HG03064 (cell line): ENCODE measurements around the gene ZNF532.
"Not testable (repeated sequence)": the region's sequence is repeated elsewhere in the genome, so short reads cannot be mapped to it uniquely, and the experiment has no call there.

ENCODE experiments used
- ATAC-seq: cut with Tn5 transposase; IDR thresholded peaks from one replicate; pipeline ENCODE4 v1.9.1; 2021; ENCODE audit warnings: low read depth; ENCODE audit not compliant: unreplicated experiment

ZNF532 gene

DNA sequence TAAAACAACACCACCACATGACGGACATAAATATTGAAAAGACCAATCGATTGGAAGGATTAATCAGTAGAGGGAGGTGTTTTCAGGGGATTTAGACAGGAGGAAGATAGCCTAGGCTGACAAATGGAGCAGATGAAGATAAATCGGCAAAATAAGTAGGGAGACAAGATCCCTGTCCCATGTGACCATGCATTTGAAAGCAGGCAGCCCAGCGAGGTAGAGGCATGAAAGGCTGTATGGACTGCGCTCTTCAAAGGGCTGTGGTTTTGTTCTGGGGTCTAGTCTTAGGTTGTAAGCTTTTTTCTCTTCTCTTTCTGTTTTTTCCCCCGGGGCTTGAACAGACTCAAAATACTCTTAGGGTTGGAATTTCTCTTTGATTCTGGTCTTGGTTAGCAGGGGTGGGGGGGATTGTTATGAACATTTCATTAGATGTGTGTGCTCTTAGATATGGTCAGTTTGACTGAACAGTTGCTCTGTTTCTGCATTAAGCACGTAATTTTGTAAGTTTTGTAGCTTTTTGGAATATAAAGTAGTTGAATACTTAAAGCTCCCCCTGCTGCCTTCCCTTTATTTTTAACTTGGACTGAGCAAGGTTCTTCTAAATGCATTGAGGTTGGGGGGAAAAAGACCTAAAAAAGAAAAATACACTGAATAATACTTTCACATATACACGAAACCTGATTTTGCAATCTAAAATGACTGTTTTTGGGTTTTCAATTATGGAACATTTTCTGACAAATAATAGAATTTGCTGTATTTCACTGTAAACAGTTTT lies 32.2 kb downstream of the ZNF532 start:
- ATAC-seq: no peak

DNA sequence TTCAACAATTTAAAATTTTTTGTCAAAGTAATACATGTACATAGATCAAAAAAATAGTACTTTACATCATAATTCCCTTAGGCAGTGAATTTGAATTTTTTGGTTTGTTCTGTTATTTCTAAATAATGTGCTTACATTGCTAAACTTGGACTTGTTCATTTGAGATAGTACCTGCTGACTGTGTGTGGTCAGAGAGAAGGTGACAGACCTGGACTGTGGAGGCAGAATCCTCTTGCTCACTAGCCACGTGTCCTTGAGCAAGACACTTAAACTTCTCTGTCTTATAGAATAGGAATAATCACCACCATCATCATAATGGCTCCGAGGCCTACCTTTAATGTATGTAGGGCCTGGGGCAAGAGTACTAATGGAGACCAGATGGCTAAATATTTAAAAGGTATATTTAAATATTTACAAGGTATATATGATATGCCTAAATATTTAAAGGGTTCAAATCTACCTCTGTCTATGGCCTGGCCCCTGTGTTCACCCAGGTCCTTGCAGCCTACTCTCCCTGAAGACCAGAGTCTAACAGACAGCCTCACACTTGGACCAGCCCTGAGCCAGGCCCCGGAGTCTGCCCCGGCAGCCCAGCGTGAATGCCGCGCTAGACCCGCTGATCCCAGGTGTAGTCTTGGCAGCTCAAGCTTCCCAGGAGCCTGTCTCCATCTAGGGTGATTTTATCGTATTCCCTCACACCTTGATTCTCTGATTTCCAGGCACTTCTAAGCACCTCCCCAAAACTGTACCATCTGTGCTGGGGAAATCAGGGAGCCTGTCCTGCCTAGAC lies 33.5 kb downstream of the ZNF532 start:
- ATAC-seq: no peak

DNA sequence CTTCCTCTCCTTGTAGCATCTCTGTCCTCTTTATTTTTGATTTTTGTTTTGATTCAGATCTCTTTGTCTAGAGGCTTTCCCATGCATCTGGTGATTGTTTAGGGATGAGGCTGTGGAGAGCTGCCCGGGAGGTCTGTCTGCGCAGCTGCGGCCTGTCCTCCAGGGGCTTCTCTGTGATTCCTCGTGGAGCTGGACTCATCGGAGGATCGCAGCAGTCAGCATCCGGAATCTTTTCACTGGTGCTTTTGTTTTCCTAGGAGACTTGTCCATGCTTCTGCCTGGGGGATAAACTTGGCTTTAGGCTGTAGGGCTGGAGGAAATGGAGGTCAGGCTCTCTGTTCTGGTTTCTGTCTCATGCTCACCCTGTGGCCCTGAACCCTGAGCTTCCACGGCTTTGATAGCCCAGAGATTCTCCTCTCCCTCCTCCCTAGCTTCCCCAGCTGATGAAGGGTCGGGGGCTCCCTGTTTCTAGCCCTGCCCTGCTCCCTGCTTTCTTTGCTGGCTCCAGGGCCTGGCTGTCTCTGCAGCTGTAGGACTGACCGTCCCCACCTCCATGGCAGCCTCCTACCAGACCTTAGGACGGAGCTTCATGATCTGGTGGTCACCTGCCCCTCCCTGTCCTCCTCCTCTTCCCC lies 35.5 kb downstream of the ZNF532 start:
- ATAC-seq: no peak

DNA sequence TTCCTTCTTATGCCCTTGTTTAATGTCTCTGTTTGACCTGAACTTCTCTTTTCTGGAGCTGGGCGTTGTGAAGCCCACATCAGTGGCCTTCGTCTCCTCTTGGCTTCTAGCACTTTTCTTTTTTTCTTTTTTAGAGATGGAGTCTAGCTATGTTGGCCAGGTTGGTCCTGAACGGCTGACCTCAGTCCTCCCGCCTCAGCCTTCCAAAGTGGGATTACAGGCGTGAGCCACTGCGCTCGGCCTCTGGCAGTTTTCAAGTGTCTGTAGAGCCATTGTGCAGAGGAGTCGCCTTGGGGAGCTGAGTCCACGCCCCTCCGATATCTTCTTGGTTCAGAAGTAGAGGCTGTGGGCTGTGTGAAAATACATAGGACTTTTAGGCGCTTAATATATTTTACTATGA lies 36.5 kb downstream of the ZNF532 start:
- ATAC-seq: no peak

DNA sequence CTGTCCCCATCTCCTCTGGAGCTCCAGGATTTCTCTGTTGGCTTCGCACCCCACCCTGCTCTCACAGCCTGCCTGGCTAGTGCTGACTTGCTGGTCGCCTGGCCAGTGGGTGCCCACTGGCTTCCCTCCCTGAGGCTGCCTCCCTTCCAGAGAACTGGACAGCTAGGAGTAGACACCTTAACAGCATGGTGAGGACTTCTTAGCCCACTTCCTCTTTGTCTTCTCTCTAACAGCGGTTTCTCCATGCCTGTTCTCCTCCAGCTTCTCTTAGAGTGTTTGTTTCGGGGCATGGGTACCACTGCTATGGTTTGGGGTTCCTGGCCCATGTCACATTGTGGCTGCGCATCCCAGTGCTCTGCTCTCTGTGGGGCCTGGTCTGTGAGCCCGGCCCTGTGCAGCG lies 37.1 kb downstream of the ZNF532 start:
- no peak for ATAC-seq

DNA sequence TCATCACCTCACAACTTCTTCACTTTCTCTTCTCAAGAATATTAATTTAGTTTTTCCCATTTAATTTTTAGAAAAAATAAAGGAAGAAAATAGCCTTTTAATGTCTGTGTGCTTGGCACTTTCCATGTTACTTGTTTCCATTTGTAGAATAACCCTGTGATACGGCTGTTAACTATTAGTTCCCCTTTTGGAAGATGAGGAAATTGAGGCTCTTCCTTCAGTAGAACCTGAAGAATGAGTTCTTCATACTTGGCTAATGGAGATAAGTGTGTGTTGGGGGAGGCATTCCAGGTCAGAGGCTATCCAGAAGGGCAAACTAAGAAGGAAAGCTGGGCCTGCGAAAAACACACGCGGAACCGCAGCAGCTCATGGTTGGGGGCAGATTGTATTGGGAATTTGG lies 38.3 kb downstream of the ZNF532 start:
- ATAC-seq: no peak

DNA sequence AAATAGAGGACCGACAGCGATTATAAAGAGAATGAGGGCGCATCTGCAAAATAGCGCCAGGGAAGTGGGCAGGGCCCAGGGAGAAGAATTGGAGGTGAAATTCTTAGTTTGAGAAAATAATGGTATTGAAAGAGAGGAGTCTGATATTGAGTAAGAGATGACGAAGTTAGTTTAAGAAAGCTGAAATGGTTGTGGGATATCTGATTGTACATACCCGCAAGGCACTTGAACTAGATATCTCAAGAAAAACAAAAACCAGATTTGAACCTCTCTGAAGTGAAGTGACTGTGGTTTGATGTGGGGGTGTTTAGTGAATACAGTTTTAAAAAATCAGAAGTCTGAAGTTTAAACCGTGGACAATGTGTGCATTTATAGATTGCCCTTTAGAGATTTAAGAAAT lies 38.9 kb downstream of the ZNF532 start:
- no peak for ATAC-seq

DNA sequence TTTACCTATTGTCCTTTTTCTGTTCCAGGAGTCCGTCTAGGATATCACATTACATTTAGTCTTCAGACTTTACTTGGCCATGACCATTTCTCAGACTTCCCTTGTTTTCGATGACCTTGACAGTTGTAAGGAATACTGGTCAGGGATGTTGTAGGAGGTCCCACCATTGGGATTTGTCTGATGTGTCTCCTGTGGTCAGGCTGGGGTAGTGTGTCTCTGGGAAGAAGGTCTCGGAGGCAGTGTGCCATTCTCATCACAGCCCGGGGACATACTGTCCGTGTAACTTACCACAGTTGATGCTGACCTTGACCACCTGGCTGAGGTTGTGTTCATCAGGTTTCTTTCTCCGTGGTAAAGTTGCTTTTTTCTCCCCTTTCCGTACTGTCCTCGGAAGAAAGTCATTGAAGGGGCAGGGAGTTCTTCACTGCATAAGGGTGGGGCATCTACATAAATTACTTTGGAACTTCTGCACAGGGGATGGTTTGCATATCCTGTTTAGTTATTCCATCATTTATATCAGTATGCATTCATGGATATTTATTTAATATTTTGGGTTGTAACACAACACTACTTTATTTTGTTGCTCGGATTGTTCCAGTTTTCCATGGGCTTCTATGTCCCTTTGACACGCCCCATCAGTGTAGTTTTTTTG lies 41.2 kb downstream of the ZNF532 start:
- ATAC-seq: no peak

DNA sequence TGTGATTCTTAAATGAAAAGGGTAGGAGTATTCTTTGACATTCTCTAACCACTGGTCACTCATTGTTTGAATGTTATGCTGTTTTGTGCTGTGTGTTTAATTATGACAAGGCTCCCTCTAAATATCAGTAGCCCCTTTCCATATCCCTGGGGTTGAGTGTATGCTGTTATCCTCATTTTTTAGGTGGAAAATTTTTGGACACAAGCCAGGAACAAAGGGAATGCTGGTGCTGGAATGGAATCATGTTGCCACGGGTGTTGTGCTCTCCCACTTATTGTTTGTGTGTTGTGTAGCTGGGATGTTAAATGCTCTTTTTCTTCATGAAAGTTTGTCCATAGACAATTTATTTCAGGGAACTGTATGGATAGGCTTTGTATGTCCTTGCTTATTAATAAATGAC lies 43.3 kb downstream of the ZNF532 start:
- no peak for ATAC-seq

DNA sequence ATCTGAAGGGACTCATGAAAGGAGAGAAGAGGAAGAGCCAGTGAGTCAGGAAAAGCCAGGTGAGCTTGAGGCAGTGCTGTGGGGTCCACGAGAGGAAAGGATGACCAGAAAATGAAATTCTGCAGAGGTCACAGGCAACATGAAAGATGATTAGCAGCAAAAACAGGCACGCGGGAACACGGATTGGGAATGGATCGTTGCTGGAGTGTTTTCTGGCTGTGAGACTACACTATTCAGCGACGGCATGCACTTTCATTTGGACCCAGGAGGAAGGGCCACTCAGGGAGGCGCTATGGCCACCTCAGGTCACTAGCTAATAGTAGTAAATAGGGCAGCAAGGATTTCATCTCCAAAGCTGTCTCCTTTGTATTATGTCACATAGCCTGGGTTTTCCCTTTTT lies 44.8 kb downstream of the ZNF532 start:
- no peak for ATAC-seq

DNA sequence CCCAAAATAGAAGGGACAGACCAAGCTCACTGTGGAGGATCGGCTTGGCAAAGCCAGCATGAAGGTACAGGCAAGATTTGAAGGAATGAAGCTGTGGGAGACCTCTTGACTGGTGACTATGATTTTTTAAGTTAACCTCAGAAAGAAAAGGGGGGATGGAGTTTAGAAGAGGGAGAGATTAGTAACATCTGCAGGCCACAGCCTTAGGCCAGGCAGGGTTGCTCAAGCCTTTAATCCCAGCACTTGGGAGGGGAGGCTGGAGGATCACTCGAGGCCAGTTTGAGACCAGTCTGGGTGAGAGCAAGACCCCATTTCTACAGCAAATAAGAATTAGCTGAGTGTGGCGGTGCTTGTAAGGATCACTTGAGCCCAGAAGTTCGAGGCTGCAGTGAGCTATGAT lies 46.6 kb downstream of the ZNF532 start:
- no peak for ATAC-seq

DNA sequence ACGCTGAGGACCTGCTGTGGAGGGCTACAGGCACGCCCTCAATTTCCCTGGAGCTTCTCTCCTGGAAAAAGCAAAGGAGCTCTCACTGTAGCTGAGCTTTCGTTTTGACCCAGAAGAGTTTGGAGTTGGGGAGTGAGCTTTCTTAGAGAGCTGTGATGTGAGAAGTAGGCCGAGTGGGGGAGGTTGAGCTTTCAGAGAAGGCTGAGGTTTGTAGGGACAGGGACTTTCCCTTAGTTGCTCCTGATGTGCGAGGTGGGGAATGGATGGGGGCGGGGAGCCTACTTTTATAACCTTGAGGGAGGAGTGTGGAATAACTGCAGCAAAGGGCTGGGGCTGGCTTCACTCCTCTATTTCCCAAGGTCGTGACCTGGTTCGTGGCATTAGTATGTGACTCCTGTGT lies 47.1 kb downstream of the ZNF532 start:
- no peak for ATAC-seq

DNA sequence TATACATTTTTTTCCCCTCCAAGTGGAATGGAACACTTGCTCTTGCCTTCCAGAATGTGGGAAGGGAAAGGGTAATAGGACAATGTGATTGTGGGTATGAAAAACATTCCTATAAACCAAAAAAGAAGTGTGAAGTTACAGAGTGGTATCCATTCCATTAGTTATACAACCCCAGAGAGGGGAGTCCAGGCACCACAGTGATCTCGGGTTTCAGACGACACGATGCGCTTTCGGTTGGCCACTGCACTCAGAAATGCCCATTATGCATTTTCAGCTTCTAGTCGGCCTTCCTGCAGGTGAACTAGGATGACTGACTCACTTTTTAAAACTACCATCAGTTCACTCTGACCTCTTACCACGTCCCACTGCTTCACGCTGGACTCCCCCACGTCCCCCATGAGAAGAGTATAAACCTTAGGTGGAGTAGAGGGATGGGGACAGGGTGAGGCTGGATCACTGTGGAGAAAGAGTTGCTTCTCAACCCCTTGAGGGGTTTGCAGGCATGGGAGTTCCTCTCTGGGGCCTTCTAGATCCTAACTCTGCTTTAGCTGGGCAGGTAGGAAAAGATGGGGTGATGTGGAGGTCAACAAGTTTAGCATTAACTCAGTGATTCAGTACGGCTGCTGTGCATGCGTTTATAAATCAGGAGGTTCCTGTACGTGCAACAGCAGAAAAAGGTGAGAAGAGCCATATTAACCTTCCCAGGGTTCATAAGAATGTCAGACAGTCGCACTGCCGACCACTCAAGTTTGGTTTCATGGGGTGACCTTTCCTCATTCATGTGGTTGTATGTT lies 50.5 kb downstream of the ZNF532 start:
- ATAC-seq: no peak

DNA sequence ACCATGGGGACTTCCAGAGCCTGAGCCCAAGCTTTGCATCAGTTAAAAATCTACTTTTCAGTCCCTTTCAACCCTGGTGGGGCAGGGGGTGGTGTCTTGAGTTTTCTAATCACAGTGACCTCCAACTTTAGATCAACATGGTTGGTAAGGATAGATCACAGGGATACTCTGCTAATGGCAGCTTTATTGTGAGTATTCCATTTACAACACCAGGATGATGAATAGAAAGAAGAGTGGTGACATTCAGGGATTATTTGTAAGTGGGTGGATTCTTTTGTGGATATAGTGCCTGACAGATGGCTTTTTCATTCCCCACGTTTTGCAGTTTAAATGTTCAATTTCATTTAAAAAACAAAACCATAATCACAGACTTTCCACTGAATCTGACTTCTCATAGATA lies 51.3 kb downstream of the ZNF532 start:
- no peak for ATAC-seq

DNA sequence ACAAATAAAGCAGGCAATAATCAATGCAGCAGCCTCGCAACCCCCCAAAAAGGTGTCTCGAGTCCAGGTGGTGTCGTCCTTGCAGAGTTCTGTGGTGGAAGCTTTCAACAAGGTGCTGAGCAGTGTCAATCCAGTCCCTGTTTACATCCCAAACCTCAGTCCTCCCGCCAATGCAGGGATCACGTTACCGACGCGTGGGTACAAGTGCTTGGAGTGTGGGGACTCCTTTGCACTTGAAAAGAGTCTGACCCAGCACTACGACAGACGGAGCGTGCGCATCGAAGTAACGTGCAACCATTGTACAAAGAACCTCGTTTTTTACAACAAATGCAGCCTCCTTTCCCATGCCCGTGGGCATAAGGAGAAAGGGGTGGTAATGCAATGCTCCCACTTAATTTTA lies 55.3 kb downstream of the ZNF532 start:
- ATAC-seq: not testable (repeated sequence)

DNA sequence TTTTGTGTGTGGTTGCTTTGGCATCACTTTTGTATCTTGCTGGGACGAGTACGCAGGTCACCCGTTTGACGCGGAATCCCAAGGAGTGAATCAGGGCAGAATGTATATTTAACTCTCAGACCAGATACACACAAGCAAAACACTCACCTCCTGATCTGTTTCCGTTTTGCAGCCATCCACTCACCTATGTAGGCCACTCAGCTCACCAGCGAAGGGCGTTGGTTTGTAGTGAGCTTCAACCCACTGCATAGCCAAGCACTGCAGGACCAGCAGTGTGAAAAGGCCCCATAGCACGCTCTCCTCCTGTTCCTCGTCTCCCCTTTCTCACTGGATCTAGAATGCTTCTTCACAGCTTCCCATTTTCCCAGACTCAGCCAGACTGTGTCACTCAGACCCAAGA lies 58.3 kb downstream of the ZNF532 start:
- ATAC-seq: no peak

DNA sequence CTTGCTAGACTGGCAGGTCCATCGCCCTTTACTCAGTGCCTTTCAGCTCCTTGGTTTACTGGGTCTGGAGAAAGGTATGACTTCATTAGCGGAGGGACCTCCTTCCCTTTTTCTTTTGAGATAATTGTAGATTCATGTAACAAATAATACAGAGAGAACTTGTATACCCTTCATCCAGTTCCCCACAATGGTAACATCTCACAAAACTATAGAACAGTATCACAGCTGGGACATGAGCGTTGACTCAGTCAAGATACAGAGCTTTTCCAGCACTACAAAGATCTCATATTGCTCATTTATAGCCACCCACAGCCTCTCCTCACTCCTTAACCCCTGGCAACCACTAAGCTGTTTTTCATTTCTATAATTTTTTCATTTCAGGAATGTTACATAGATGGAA lies 59.8 kb downstream of the ZNF532 start:
- no peak for ATAC-seq

DNA sequence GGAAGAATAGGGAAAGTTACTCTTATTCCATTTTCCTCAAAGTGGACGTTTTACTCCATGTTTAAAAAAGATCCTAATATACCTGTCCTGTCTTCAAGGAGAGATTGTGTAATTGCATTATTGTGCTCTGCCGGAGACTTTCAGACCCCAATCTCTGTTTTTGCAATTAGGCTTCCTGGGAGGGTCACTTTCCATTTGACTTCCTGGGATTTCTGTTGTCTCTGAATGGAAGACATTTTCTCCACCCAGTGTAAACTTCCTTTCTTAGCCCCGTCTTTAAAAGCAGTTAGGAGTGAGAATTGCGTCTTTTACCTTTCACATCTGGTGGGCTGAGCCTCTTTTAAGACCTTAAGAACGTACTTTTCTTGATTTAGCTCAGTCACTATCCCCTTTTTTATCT lies 63.0 kb downstream of the ZNF532 start:
- no peak for ATAC-seq

DNA sequence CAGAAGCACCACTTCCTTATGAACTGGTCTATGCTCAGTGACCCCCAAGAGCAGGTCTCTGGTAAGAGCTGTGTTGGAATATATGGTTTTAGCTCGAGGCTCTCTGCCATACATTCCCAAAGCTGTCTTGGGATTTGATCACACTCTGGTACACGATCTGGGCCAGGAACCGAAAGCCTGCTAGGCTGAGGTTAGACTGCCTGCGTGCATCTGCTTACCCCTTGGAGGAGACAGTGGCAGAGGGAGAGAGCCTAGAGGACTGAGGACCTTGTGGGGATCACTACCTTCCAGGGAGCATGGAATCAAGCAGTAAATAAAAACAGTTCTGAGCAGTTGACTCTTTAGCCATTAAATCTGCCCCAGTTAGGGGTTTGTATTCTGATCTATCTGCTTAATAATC lies 63.7 kb downstream of the ZNF532 start:
- ATAC-seq: no peak

DNA sequence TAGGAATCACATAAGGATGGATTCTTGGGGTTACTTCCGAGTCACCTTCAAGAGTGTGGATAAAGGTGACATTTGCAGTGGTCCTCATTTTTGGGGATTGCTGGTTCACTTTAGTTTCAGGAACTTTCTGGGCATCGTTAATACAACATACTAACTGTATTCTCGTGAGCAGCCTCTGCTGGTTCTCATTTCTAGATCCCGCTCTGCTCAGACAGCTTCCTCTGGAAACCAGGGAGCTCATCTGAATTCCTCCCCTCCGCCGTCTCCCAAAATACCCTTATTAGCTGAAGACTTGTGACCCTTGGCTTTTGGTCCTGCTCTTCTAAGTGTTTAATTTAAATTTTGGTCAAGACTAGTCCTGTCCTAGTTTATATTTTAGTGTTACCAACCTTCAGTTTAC lies 64.5 kb downstream of the ZNF532 start:
- ATAC-seq: no peak
